ENCODE data around the gene BRAF.

GRCh38 chr7:140972876-140973829, 48.4 kb upstream of the BRAF start:
- TF ChIP-seq ZNF791 (tag by site-specific recombination; IDR thresholded peaks at IDR 0.05) (no peak), CTCF (tag by site-specific recombination; IDR thresholded peaks at IDR 0.05) (no peak), GLI4 (tag by site-specific recombination; IDR thresholded peaks at IDR 0.05) (no peak), SP2 (tag by site-specific recombination; IDR thresholded peaks at IDR 0.05) (0 out of 2 replicates have a peak, but pooled peaks have one; percentile 8), BCL11A (tag by site-specific recombination; IDR thresholded peaks at IDR 0.05; ENCODE audit: low read depth) (no peak), ZBTB44 (tag by site-specific recombination; IDR thresholded peaks at IDR 0.05) (no peak), ZNF248 (tag by site-specific recombination; IDR thresholded peaks at IDR 0.05) (no peak), ZSCAN18 (tag by site-specific recombination; IDR thresholded peaks at IDR 0.05) (no peak), ZBTB1 (tag by site-specific recombination; IDR thresholded peaks at IDR 0.05) (no peak), ZNF24 (tag by site-specific recombination; IDR thresholded peaks at IDR 0.05) (no peak), ZNF548 (tag by site-specific recombination; IDR thresholded peaks at IDR 0.05) (no peak), ZNF571 (tag by site-specific recombination; IDR thresholded peaks at IDR 0.05) (no peak), REST (tag by site-specific recombination; IDR thresholded peaks at IDR 0.05) (no peak)

Data from HEK293 (cell line).